Natural killer cell treated with Interleukin-12 subunit alpha and Interleukin-12 subunit beta and Interleukin-15 and Interleukin-18, amount 100 ng/mL, for 72 hours (primary cell): ENCODE results near the gene SNRNP48. TPM values are rescaled to one million over a fixed set of nuclear protein-coding genes. Genes with fewer than 3 reads are reported as not detected.

Experiments used
- ATAC-seq, 2 donors: fragments of 150-1000 bp; cut with Tn5 transposase in 1 of 2; sonication (Bioruptor Pico), chemical (Tn5 transposase) in 1 of 2; 2 replicates each; pipeline ENCODE4 v1.10.0; 2021
- DNase-seq: peaks from one replicate; pipeline ENCODE4 v3.0.0; 2022; ENCODE audit warnings: low spot score
- H3K27ac Mint-ChIP-seq, 2 donors: 1 replicate in 1 of 2; 2 replicates in 1 of 2; pipeline ENCODE4 v1.8.0; 2022; ENCODE audit warnings: mixed read lengths in 2 of 2, mild to moderate bottlenecking in 1 of 2, moderate library complexity in 1 of 2
- H3K27me3 Mint-ChIP-seq, 2 donors: 1 replicate in 1 of 2; 2 replicates in 1 of 2; pipeline ENCODE4 v1.8.0; 2022; ENCODE audit warnings: mixed read lengths in 2 of 2
- H3K36me3 Mint-ChIP-seq: one replicate; pipeline ENCODE4 v1.8.0; 2022; ENCODE audit warnings: mixed read lengths
- H3K4me1 Mint-ChIP-seq, 2 donors: 1 replicate in 1 of 2; 2 replicates in 1 of 2; pipeline ENCODE4 v1.8.0; 2022; ENCODE audit warnings: low read depth in 2 of 2, mixed read lengths in 2 of 2, mild to moderate bottlenecking in 1 of 2
- H3K4me3 Mint-ChIP-seq: one replicate; pipeline ENCODE4 v1.8.0; 2022; ENCODE audit warnings: mixed read lengths
- H3K9me3 Mint-ChIP-seq: 2 replicates; pipeline ENCODE4 v1.8.0; 2022; ENCODE audit warnings: mixed read lengths
- total RNA-seq, 2 donors: library from RNA; stranded (reverse); gene quantifications; one replicate each; pipeline ENCODE4 v1.2.3, GENCODE V29; 2022

Gene SNRNP48
- total RNA-seq, 2 donors from 2014 or later, result 14.1 to 16.8 TPM

DNA sequence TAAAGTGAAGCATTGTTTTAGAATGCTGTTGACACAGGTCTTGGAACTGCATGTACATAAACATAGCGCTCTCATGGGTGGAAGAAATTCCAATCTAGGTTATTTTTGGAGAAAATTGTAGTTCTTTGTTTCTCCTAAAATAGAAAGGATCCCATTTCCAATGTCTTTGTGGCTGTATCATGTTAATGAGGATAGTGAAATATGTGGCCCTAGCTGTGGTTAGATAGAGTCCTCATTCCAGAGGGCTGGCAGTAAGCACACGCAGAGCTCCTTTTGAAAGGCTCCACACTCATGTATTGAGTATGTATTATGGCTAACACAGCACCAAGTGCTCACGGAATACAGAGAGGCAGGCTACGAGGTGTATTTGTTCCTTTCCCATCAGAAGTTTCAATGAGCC, 60.9 kb downstream of the SNRNP48 start:
- no peak overlapping the region for H3K4me3 Mint-ChIP-seq
- peaks cover 8 to 10% of the 10 kb centered on the region in 2 donors for H3K27me3 Mint-ChIP-seq

DNA sequence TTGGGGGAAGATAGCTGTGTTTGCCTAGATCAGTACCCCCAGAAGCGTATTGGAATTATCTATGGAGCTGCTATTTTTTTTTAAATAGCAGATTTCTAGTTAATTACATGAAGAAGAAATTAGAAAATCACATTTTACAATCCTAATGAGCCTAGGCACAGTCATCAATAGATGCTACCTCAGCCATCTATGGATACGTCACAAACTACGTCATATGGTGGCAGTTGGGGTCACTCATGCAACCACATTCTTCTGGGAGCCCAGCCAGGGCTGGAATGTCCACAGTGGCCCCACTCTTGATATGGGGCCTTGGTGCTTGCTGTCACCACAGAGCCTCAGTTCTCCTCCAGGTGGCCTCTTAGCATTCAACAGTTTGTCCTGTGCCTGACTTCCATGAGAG, 63.0 kb downstream of the SNRNP48 start:
- ATAC-seq (no peak), DNase-seq (no peak)
- no peak overlapping the region for H3K4me3 Mint-ChIP-seq
- H3K27ac Mint-ChIP-seq, result no peak overlapping the region
- H3K36me3 Mint-ChIP-seq, result no peaks in the 10 kb centered on the region
- H3K9me3 Mint-ChIP-seq, result no peaks in the 10 kb centered on the region
- H3K27me3 Mint-ChIP-seq, result peaks cover 9 to 10% of the 10 kb centered on the region in 2 donors
- H3K4me1 Mint-ChIP-seq, result no peaks in the 10 kb centered on the region

More for the DNA sequence above, 60.9 kb downstream of the SNRNP48 start:
- Mint-ChIP-seq H3K27ac (no peak overlapping the region), H3K36me3 (no peaks in the 10 kb centered on the region), H3K9me3 (no peaks in the 10 kb centered on the region), H3K4me1 (peaks cover 0 to 7% of the 10 kb centered on the region in 2 donors)
- ATAC-seq, result no peak
- no peak for DNase-seq

DNA sequence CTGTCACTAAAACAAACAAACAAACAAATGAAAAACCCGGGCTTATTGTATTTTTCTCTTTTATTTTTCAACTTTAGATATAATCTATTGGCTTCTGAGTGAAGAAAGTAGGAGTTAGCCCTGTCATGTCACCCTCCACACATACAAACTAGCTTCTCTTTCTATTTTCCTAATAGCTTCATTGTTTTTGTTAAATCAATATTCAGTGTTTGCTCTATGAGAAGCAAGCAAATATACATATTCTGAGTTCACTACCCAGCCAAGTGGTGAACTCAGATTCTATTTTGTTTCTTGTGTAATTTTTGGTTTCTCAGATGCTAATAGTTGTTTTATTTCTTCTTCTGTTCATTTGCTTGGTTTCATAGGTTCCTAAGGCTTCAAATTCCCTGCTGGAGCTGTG, 66.4 kb downstream of the SNRNP48 start:
- no peaks in the 10 kb centered on the region for H3K4me1 Mint-ChIP-seq
- no peak overlapping the region for H3K27ac Mint-ChIP-seq

DNA sequence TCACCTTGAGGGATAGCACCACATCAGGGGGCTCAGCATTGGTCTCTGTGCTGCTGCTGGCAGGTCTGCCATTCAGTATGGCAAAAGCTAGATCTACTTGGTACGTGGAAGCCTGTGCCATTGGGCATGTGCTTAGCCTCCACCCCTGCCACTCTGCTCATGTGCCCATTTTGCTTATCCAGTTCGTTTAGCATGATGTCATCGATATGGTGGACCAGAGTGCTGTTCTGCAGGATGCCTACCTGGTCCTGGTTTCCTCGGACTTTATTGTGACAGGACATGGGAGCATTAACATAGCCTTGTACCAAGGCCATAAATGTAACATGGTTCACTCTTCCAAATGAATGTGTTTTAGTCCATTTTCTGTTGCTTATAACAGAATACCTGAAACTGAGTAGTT, 68.5 kb downstream of the SNRNP48 start:
- H3K27ac Mint-ChIP-seq, result no peak overlapping the region
- H3K36me3 Mint-ChIP-seq, result no peaks in the 10 kb centered on the region
- no peak for ATAC-seq
- no peaks in the 10 kb centered on the region for H3K4me1 Mint-ChIP-seq
- DNase-seq, result no peak
- H3K9me3 Mint-ChIP-seq, result no peaks in the 10 kb centered on the region
- H3K27me3 Mint-ChIP-seq, result peaks cover 10 to 27% of the 10 kb centered on the region in 2 donors
- no peak overlapping the region for H3K4me3 Mint-ChIP-seq

More for the DNA sequence above, 66.4 kb downstream of the SNRNP48 start:
- no peaks in the 10 kb centered on the region for H3K9me3 Mint-ChIP-seq
- DNase-seq (no peak), ATAC-seq (no peak)
- H3K27me3 Mint-ChIP-seq, result peaks cover 6 to 8% of the 10 kb centered on the region in 2 donors
- no peaks in the 10 kb centered on the region for H3K36me3 Mint-ChIP-seq
- H3K4me3 Mint-ChIP-seq, result no peak overlapping the region

DNA sequence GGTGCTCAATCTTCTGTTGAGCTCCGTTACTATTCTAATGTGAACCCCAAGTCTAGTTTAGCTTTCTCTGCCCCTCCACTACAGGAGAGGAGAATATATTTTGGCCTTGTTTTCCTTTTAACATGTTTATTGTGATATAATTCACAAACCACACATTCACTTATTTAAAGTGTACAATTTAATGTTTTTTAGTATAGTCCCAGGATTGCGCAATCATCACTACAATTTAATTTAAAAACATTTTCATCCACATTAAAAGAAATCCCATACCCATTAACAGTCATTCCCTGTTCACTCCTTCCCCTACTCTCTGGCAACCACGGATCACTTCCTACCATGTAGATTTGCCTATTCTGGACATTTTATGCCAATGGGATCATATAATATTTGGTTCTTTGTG, 71.4 kb downstream of the SNRNP48 start:
- no peak overlapping the region for H3K27ac Mint-ChIP-seq
- DNase-seq (no peak), ATAC-seq (no peak)
- no peaks in the 10 kb centered on the region for H3K9me3 Mint-ChIP-seq
- no peaks in the 10 kb centered on the region for H3K4me1 Mint-ChIP-seq
- no peaks in the 10 kb centered on the region for H3K36me3 Mint-ChIP-seq
- H3K4me3 Mint-ChIP-seq, result no peak overlapping the region
- peaks cover 6 to 38% of the 10 kb centered on the region in 2 donors for H3K27me3 Mint-ChIP-seq

Other genes with a start within 250 kb of the SNRNP48 start
- under 1 TPM; 0.42 to 0.76 TPM for gene CAGE1, start 200.5 kb upstream of the SNRNP48 start, total RNA-seq
- gene RIOK1, start 200.4 kb upstream of the SNRNP48 start, total RNA-seq, result 10 to 100 TPM; 39.1 to 49.2 TPM
- gene DSP, start 48.5 kb upstream of the SNRNP48 start, total RNA-seq, result not detected
- gene BMP6, start 135.9 kb downstream of the SNRNP48 start, total RNA-seq, result not detected